Adrenal gland (tissue), 12 donors: ENCODE results near the gene NAB2. TPM values are rescaled to one million over a fixed set of nuclear protein-coding genes. Genes with fewer than 3 reads are reported as not detected.

Experiments
- DNase-seq, 7 donors: peaks; one replicate each; pipeline ENCODE4 v3.0.0-alpha.2; 2019 to 2020
- H3K27ac ChIP-seq, 5 donors: fragments of 200-600 bp; sonication (generic) in 4 of 5; 1 replicate in 3 of 5; 2 replicates in 2 of 5; pipeline versions ENCODE4 v1.5.1 to v1.8.0; 2016 to 2020; ENCODE audit warnings: mild to moderate bottlenecking in 1 of 5
- H3K27me3 ChIP-seq: fragments of 200-600 bp; 2 replicates; pipeline ENCODE4 v1.8.0; 2021
- H3K36me3 ChIP-seq, 2 donors: fragments of 200-600 bp; replicated peaks in 1 of 2; 1 replicate in 1 of 2; 2 replicates in 1 of 2; pipeline versions ENCODE4 v1.5.1 to v1.8.0; 2018 to 2022
- H3K4me1 ChIP-seq, 2 donors: fragments of 200-600 bp; replicated peaks in 1 of 2; 1 replicate in 1 of 2; 2 replicates in 1 of 2; pipeline versions ENCODE4 v1.5.1 to v1.8.0; 2018 to 2021
- H3K4me3 ChIP-seq, 4 donors: fragments of 200-600 bp; sonication (generic) in 3 of 4; one replicate each; pipeline ENCODE4 v1.5.1; 2016 to 2018
- H3K9me3 ChIP-seq, 3 donors: fragments of 200-600 bp; sonication (generic) in 1 of 3; replicated peaks in 1 of 3; 1 replicate in 2 of 3; 2 replicates in 1 of 3; pipeline versions ENCODE4 v1.5.1 to v1.8.0; 2016 to 2021
- POLR2A ChIP-seq, 2 donors: fragments of 450-650 bp; IDR thresholded peaks; one replicate each; pipeline ENCODE4 v1.6.1; 2017; ENCODE audit warnings: antibody characterized with exemption in 2 of 2, mild to moderate bottlenecking in 2 of 2, moderate library complexity in 1 of 2
- WGBS, 4 donors: extraction: QIAGEN DNeasy Blood & Tissue Kit in 2 of 4; methylation state at CpG; one replicate each; pipeline versions ENCODE4 v1.1.5 to v1.1.7; 2013 to 2017; 5-methylcytosine and 5-hydroxymethylcytosine counted together
- intact Hi-C, 2 donors: fragments of 100-400 bp; cut with DNase I; formaldehyde crosslinking; loops; one replicate each; pipeline versions ENCODE4 v1.14.1 to v1.15.0; 2022 to 2023
- polyA plus RNA-seq, 3 donors: library from polyadenylated mRNA; stranded (reverse); fragments of 200-250 nt in 2 of 3; fragments of 350-450 nt in 1 of 3; fragmentation: Illumina TruSeq in 1 of 3; extraction: RNeasy Lipid Tissue Mini Kit (QIAGEN cat#74804) in 1 of 3; gene quantifications; one replicate each; pipeline ENCODE4 v1.2.3, GENCODE V29; 2013 to 2014
- total RNA-seq, 9 donors: library from RNA; depleted of rRNA in 4 of 9; stranded (reverse); fragments of >200 nt in 4 of 9; fragments of 120-200 nt in 1 of 9; fragmentation: NEBNext Ultra II Directional in 1 of 9; extraction: Animal tissue kit (Norgen Biotek cat#: 25700) in 1 of 9; gene quantifications; one replicate each; pipeline versions ENCODE4 v1.1.0 to v1.2.4, GENCODE V29; 2013 to 2023
- TF ChIP-seq, protein P1 (sequence below), 6 experiments: fragments of 450-650 bp in 4 of 6; fragments of 200-600 bp in 2 of 6; sonication (generic) in 1 of 6; IDR thresholded peaks; 1 replicate in 5 of 6; 2 replicates in 1 of 6; pipeline versions ENCODE4 v1.5.1 to v1.8.0; 2016 to 2021; ENCODE audit warnings: antibody characterized with exemption in 6 of 6, mild to moderate bottlenecking in 2 of 6, moderate library complexity in 1 of 6
- donor health status: healthy with polysubstance abuse.
- donor health status: Bipolar disorder and iron deficiency.
- donor health status: DM: yes; HTN: yes; CAD: no.
- donor health status: DM: no; HTN: no; CAD: no.
- donor health status: DM: no; HTN: no; CAD: no.
- donor health status: DM: yes; HTN: yes; CAD: no.

Gene NAB2
- total and polyA plus RNA-seq, 12 donors, result 9.4 to 64.6 (median 18.7) TPM

DNA sequence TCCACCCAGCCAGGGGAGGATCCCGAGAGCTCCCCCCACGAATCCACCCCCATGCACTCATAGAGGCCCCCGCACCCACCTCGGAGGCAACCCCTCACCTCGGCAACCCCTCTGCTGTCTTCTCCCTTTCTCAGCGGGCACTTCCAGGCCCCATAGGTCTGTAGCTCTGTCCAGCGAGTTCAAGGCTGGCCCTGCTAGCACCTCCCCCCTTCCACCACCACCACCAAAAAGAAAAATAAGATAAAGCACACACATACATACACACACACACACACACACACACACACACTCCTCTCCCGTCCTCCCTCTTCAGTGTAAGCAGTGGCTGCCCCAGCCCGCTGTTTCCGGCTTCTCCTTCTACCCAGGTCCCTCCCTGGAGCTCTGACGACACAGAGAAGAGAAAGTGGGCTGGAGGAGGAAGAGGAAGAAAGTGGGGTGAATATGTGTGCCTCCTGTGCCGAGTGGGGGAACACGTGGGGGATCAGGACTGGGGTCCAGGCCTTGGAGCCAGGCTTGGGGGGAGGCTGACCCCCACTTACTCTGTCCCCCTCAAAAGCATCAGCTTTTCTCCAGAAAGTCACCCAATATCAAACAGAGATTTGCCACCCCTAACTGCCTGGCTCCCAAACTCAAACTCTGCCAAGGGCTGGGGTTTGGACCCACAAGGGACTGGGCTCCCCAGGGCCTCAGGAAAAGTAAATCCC, 22.3 kb downstream of the NAB2 start, which contains the start of gene STAT6:
STAT6 (minus strand) TSS at position 332 of the 704 bp plus-strand sequence. CDS start 3,084 bp downstream, outside the sequence.
- no peaks in the 10 kb centered on the region for H3K9me3 ChIP-seq
- intact Hi-C loops, result loop anchor here (2.0 to 5.0 kb wide), 2 partner anchors 22 to 34 kb away; partner anchors contain the start of genes NAB2 (in 1 of the 2) and NEMP1 (in 1 of the 2)
- H3K27me3 ChIP-seq, result no peaks in the 10 kb centered on the region
- H3K36me3 ChIP-seq, result peaks cover 0 to 22% of the 10 kb centered on the region in 2 donors
- TF ChIP-seq POLR2A (IDR thresholded peaks at IDR 0.05), result peak; percentile 25 to 73
- TF ChIP-seq, protein P1, sequence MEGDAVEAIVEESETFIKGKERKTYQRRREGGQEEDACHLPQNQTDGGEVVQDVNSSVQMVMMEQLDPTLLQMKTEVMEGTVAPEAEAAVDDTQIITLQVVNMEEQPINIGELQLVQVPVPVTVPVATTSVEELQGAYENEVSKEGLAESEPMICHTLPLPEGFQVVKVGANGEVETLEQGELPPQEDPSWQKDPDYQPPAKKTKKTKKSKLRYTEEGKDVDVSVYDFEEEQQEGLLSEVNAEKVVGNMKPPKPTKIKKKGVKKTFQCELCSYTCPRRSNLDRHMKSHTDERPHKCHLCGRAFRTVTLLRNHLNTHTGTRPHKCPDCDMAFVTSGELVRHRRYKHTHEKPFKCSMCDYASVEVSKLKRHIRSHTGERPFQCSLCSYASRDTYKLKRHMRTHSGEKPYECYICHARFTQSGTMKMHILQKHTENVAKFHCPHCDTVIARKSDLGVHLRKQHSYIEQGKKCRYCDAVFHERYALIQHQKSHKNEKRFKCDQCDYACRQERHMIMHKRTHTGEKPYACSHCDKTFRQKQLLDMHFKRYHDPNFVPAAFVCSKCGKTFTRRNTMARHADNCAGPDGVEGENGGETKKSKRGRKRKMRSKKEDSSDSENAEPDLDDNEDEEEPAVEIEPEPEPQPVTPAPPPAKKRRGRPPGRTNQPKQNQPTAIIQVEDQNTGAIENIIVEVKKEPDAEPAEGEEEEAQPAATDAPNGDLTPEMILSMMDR (IDR thresholded peaks at IDR 0.05), result peak in 3 of 6 experiments; percentile 15 to 18 (median 16)
- H3K4me1 ChIP-seq, result peaks cover 12 to 34% of the 10 kb centered on the region in 2 donors
- peak; percentile 79 to 92 (median 88) for DNase-seq
- 1 to 3% (median 1%) methylated on average over 13 of the region's 13 CpGs for WGBS, 4 donors
- peak within 1 kb of the TSS; percentile 27 to 98 (median 72) for H3K4me3 ChIP-seq
- H3K27ac ChIP-seq, result peak within 1 kb of the TSS; percentile 76 to 100 (median 99)

DNA sequence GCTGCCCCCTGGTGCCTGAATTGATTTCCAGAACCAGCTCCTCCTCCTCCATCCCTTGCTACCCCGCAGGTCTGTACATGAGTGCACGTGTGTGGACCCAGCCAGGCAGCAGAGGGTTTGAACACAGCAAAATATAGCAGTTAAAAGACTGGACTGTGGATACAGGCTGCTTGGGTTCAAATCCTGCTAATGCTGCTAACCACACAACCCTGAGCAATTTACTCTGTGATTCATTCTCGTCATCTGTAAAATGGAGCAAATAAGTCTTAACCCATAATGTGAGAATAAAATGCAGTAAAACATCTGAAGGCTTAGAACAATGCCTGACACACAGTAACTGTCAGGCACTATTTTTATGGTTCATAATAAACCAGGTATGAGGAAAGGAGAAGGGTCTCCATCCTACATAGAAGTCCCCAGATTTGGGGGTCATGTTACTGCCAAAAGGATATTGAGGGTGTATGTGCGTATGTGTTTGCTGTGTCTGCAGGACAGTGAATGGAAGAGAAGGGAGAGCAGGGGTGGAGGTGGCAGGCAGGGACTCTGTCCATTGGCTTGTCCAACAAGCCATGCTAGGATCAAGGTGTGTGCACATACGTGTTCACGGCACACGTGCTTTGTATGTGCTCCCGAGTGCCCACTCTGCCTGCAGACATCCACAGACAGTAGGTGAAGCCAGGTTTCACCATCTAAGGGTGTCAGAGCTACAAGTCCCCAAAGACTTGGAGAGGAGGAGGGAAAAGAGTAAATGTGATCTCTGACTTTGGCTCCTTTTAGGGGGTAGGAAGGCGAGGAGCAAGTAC, 23.8 kb downstream of the NAB2 start:
- Histone ChIP-seq H3K27ac (peak overlapping the region; percentile 76 to 100 (median 99)), H3K36me3 (peaks cover 0 to 9% of the 10 kb centered on the region in 2 donors), H3K9me3 (no peaks in the 10 kb centered on the region), H3K4me3 (peak overlapping the region in 2 of 4 donors; percentile 60 to 83), H3K4me1 (peaks cover 12 to 29% of the 10 kb centered on the region in 2 donors), H3K27me3 (no peaks in the 10 kb centered on the region)
- TF ChIP-seq, protein P1 (IDR thresholded peaks at IDR 0.05), result peak in 2 of 6 experiments; percentile 56 to 74
- no peak for TF ChIP-seq POLR2A (IDR thresholded peaks at IDR 0.05)
- intact Hi-C loops, result loop anchor here (2.0 to 5.0 kb wide), 2 partner anchors 35 to 42 kb away; partner anchors contain the start of gene NEMP1 (in 1 of the 2)
- WGBS, 4 donors, result 57 to 73% (median 62%) methylated on average over 7 to 9 of the region's 9 CpGs
- no peak for DNase-seq

DNA sequence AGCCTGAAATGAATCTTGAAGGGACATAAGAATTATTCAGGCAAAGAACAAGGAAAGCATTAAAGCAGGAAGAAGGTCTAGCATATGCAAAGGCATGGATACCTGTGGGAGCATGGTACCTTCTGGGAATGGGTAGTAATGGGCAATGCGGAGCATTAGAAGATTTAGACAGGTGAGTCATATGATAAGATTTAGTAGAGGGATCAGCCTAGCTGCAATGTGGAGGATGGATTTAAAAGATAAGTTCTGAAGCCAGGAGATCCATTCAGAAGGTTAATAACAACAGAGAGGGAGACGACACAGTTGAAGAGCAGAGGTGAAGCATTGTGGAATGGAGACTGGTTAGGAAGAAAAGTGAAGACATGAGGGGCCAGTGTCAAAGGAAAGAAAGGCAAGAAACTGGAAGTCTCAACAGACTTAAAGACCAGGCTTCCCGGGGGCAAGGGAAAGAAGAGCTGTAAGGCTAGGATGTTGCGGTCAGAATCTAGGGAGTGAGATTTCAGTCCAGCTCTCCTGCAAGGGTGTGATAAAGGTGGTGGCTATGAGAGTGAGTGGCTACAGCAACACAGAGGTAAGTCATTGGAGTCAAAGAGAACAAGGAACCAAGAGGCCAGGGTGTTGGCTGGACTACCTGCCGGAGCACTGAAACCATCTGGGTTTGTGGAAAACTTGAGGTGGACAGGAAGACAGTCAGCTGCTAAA, 27.8 kb downstream of the NAB2 start:
- WGBS, 4 donors, result 72 to 94% (median 80%) methylated on average over 4 to 5 of the region's 5 CpGs
- Histone ChIP-seq H3K27me3 (no peaks in the 10 kb centered on the region), H3K36me3 (no peaks in the 10 kb centered on the region), H3K9me3 (no peaks in the 10 kb centered on the region), H3K27ac (no peak overlapping the region), H3K4me1 (peaks cover 0 to 7% of the 10 kb centered on the region in 2 donors), H3K4me3 (no peak overlapping the region)
- DNase-seq, result no peak
- no peak for TF ChIP-seq POLR2A (IDR thresholded peaks at IDR 0.05)
- TF ChIP-seq, protein P1 (IDR thresholded peaks at IDR 0.05), result no peak
- intact Hi-C loops, result no loop called here
